IPS-20b (cell line): ENCODE results near the gene RAI1.

ENCODE experiments used
- H3K27ac ChIP-seq: one replicate; pipeline ENCODE4 v1.5.1; 2013; ENCODE audit warnings: low read length
- H3K27me3 ChIP-seq: 2 replicates; pipeline ENCODE4 v1.6.1; 2013; ENCODE audit warnings: mild to moderate bottlenecking, low read length, inconsistent platforms; ENCODE audit not compliant: insufficient read depth
- H3K36me3 ChIP-seq: 2 replicates; pipeline ENCODE4 v1.6.1; 2013; ENCODE audit warnings: low read depth, mild to moderate bottlenecking, inconsistent platforms, low read length, moderate library complexity; ENCODE audit not compliant: insufficient read depth
- H3K4me1 ChIP-seq: 2 replicates; pipeline ENCODE4 v1.6.1; 2013; ENCODE audit warnings: mild to moderate bottlenecking, control low read depth, inconsistent platforms, low read length, moderate library complexity; ENCODE audit not compliant: insufficient read depth
- H3K4me3 ChIP-seq: 2 replicates; pipeline ENCODE4 v1.5.1; 2013; ENCODE audit warnings: mild to moderate bottlenecking, low read length, inconsistent platforms
- H3K9ac ChIP-seq: 2 replicates; pipeline ENCODE4 v1.6.1; 2013; ENCODE audit warnings: low read depth, mild to moderate bottlenecking, inconsistent platforms, low read length, moderate library complexity
- H3K9me3 ChIP-seq: 2 replicates; pipeline ENCODE4 v1.6.1; 2013; ENCODE audit warnings: mild to moderate bottlenecking, low read depth, low read length, inconsistent platforms; ENCODE audit not compliant: insufficient read depth

The RAI1 gene

GRCh38 chr17:17736205-17737183 lies 55.2 kb downstream of the RAI1 start:
- Histone ChIP-seq H3K9ac (no peak overlapping the region), H3K36me3 (no peaks in the 10 kb centered on the region), H3K4me3 (no peak overlapping the region), H3K27me3 (peaks cover 65% of the 10 kb centered on the region), H3K27ac (no peak overlapping the region), H3K9me3 (no peaks in the 10 kb centered on the region), H3K4me1 (peaks cover 9% of the 10 kb centered on the region; the same call in 1 of the 2 replicates)

GRCh38 chr17:17737961-17738894 lies 57.0 kb downstream of the RAI1 start:
- no peak overlapping the region for H3K9ac ChIP-seq
- H3K9me3 ChIP-seq, result no peaks in the 10 kb centered on the region
- H3K4me1 ChIP-seq, result peaks cover 13% of the 10 kb centered on the region; the same call in 1 of the 2 replicates

DNA sequence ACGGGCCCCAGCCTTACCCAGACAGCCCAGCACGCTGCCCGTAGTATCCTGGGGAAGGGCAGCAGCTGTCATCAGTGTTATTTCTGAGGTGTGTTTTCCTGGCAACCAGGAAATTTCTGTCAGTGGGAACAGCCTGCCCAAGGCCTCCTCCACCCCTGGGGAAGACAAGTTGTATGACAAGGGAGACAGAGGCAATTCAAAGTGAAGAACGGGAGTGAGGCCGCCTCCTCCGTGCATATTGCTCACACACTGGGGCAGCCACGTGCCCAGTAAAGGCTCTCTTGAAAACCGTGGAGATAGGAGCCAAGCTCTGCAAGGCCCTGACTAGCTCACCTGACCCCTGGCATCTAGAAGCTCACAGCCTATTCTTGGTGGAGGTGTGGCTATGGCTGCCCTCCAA lies 57.6 kb downstream of the RAI1 start:
- no peaks in the 10 kb centered on the region for H3K36me3 ChIP-seq
- peaks cover 60% of the 10 kb centered on the region for H3K27me3 ChIP-seq
- H3K9ac ChIP-seq, result no peak overlapping the region
- no peaks in the 10 kb centered on the region for H3K9me3 ChIP-seq
- no peak overlapping the region for H3K27ac ChIP-seq
- H3K4me3 ChIP-seq, result no peak overlapping the region
- peaks cover 13% of the 10 kb centered on the region; the same call in 1 of the 2 replicates for H3K4me1 ChIP-seq

More at GRCh38 chr17:17737961-17738894, 57.0 kb downstream of the RAI1 start:
- Histone ChIP-seq H3K27ac (no peak overlapping the region), H3K4me3 (no peak overlapping the region), H3K36me3 (no peaks in the 10 kb centered on the region), H3K27me3 (peaks cover 66% of the 10 kb centered on the region)

- peaks cover 13% of the 10 kb centered on the region; the same call in 1 of the 2 replicates for H3K4me1 ChIP-seq
- no peaks in the 10 kb centered on the region for H3K9me3 ChIP-seq
- H3K27me3 ChIP-seq, result peaks cover 58% of the 10 kb centered on the region
- no peak overlapping the region for H3K27ac ChIP-seq
- no peaks in the 10 kb centered on the region for H3K36me3 ChIP-seq
- no peak overlapping the region for H3K4me3 ChIP-seq
- no peak overlapping the region for H3K9ac ChIP-seq
Observed at GRCh38 chr17:17739388-17740066, 58.3 kb downstream of the RAI1 start.

DNA sequence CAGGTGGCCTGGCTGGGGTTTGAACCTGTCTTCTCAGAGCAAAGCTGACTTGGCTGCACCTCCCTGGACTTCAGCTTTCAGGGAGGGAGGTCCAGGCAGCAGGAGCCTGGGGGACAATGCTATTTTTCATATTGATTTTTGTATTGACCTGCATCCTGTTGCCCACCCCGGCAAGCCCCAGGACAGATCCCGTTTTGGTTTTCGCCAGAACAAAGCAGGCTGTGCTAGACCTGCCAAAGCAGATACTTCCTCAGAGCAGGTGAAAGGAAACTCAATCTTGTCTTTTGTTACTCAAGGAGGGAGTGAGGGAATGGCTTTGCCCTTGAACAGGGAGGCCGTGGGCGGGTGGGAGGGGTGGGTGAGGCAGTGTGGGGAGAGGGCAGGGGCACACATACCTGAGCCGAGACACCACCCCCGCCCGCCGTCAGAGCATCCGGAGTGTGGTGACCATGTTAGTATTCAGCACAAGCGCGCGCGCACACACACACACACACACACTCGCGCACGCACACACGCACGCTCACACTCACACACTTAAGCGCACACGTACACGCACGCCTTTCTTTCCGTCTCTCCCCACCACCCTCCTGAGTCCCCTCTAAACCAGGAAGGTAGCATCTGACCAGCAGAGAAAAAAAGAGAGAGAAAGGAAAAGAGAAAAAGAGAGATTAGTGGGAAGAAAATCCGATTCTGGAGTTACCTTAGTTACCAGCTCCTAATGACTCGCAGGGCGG lies 59.5 kb downstream of the RAI1 start:
- H3K27me3 ChIP-seq, result peaks cover 55% of the 10 kb centered on the region
- H3K4me1 ChIP-seq, result peaks cover 13% of the 10 kb centered on the region; the same call in 1 of the 2 replicates
- no peaks in the 10 kb centered on the region for H3K9me3 ChIP-seq
- H3K36me3 ChIP-seq, result no peaks in the 10 kb centered on the region
- H3K4me3 ChIP-seq, result peak overlapping the region; percentile 50; the same call in 1 of the 2 replicates
- H3K9ac ChIP-seq, result peak overlapping the region; percentile 49; the same call in 1 of the 2 replicates
- no peak overlapping the region for H3K27ac ChIP-seq

DNA sequence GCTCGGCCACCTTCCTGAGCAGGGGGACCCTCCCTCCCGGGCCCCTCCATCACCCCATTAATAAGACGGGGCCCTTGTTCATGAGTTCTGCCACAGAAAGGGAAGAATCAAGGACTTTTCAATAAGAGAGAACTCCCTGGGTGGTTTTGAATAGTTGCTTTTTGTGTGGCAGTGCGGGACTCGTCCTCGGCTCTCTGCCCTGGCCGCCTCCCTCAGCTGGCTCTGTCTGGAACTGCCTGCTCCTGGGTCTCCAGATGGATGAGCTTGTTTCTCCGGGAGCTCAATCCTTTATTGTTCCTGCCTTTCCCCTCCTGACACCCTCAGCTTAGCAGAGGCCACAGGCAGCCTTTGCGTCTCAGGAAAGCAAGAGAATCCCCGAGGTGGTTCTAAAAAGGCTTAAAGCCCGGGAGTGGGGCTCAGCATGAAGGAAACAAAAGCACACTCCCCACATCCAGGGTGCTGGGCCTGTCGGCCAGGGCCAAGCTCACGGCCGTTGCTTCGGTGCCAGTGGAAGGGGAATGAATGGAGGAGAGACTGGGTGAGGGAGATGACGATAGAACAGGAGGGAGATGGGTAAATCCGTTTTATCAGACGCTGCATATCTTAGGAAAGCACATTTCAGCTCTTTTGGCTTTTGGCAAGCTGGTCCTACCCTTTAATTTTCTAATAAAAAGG lies 60.2 kb downstream of the RAI1 start:
- Histone ChIP-seq H3K27me3 (peaks cover 49% of the 10 kb centered on the region), H3K4me3 (peak overlapping the region; percentile 50; the same call in 1 of the 2 replicates), H3K9ac (peak overlapping the region; percentile 49; the same call in 1 of the 2 replicates), H3K27ac (no peak overlapping the region), H3K9me3 (no peaks in the 10 kb centered on the region), H3K36me3 (no peaks in the 10 kb centered on the region), H3K4me1 (peaks cover 13% of the 10 kb centered on the region; the same call in 1 of the 2 replicates)

DNA sequence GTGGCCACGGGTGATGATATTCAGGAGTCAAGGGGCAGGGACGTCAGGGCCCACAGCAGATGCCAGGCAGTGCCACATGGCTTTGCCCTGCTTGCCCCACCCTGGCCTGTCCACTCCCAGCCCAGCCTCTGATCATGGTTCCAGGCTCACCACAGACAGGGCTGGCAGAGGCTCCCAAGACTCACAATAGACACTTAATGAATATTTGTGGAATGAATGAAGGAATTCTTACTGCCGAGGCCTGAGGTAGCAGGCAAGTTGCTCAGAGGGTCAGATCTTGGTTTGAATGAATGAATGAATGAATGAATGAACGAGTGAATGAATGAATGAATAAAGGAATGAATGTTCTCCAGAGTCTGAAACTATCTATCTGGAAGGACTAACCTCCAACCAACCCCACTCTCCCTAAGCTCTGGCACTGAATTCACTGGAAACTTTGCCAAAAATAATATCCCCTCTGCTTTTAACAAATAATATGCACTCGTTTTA lies 60.9 kb downstream of the RAI1 start:
- no peaks in the 10 kb centered on the region for H3K36me3 ChIP-seq
- peaks cover 13% of the 10 kb centered on the region; the same call in 1 of the 2 replicates for H3K4me1 ChIP-seq
- H3K4me3 ChIP-seq, result no peak overlapping the region
- H3K27me3 ChIP-seq, result peaks cover 42% of the 10 kb centered on the region
- no peaks in the 10 kb centered on the region for H3K9me3 ChIP-seq
- no peak overlapping the region for H3K9ac ChIP-seq
- H3K27ac ChIP-seq, result no peak overlapping the region

- H3K27ac ChIP-seq, result no peak overlapping the region
- H3K27me3 ChIP-seq, result peaks cover 41% of the 10 kb centered on the region
- peaks cover 13% of the 10 kb centered on the region; the same call in 1 of the 2 replicates for H3K4me1 ChIP-seq
Observed at GRCh38 chr17:17742688-17743390, 61.6 kb downstream of the RAI1 start.

DNA sequence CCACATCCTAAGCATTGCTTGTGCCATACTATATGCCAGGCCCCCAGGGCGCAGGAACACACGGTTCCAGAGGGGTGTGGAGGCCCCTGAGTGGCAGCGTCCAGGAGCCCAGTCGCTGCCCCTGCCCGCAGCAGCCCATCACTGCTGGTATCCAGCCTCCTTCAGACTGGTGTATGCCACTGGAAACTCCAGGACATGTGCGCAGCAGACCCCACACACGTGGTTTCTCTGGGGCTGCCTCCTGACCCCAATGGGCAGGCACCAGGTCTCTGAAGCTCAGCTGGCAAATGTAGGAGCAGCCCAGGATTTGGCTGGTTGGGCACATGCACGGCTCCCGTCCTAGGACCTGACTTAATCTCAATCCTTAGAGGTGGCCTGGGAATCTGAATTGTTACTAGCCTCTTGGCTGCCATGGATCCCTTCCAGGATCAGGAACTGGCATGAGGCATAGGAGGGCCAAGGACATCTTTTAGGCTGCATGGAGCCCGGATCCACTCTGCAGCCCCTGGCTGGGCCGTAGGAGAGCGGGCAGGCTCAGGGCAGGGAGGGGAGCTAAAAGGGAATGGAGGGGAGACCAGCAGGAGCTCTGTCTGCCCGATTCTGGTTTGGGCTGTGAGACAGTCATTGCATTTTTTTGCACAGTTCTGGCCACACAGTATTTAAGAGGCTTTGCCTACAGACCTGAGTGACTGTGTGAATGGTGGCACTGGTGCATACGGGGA lies 62.3 kb downstream of the RAI1 start:
- Histone ChIP-seq H3K4me1 (peaks cover 11% of the 10 kb centered on the region; the same call in 1 of the 2 replicates), H3K9me3 (no peaks in the 10 kb centered on the region), H3K9ac (no peak overlapping the region), H3K27ac (no peak overlapping the region), H3K4me3 (no peak overlapping the region), H3K27me3 (peaks cover 39% of the 10 kb centered on the region), H3K36me3 (no peaks in the 10 kb centered on the region)

More at GRCh38 chr17:17742688-17743390, 61.6 kb downstream of the RAI1 start:
- Histone ChIP-seq H3K36me3 (no peaks in the 10 kb centered on the region), H3K4me3 (no peak overlapping the region), H3K9me3 (no peaks in the 10 kb centered on the region), H3K9ac (no peak overlapping the region)
